Measurements from ENCODE around the gene IL22. TPM values are rescaled to one million over a fixed set of nuclear protein-coding genes. Genes with fewer than 3 reads are reported as not detected.
"Not testable (repeated sequence)": the region's sequence is repeated elsewhere in the genome, so short reads cannot be mapped to it uniquely, and the experiment has no call there.

IL22 gene
- total RNA-seq, 1 experiment from 2014 or later: not detected

DNA sequence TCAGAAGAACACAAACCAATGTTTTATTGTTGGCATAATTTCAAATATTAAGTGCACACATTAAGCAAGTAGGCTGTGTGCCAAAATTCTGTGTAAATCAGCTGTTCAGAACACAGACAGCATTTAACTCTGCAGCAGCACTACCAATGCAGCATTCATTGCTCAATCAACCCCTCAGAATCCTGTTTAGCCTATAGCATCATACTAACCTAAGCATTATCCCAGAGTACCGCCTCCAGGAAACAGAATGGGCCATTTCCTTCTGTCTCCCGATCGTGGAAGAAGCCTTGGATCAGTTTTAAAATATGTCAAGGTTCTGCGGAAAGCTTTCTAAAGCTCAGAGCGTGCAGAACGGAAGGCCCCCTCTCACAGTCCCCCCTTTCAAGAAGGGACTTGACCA lies 31.1 kb downstream of the IL22 start:
- ATAC-seq (peak; percentile 19; the same call in 1 of the 2 replicates), DNase-seq (peak; percentile 50)
- no TSS peak for BruUV-seq (replicated peaks)
- Histone ChIP-seq H3K9me2 (replicated peaks; ENCODE audit: low read length) (no peaks in the 10 kb centered on the region), H3K9ac (ENCODE audit: low read length) (no peak overlapping the region), H3K36me3 (ENCODE audit: low read depth, low read length) (no peaks in the 10 kb centered on the region), H2AFZ (ENCODE audit: low read length) (peak overlapping the region; percentile 73), H3K27ac (ENCODE audit: low read length) (no peak overlapping the region), H3K4me1 (ENCODE audit: insufficient read depth, low read length) (peaks cover 25% of the 10 kb centered on the region), H4K20me1 (ENCODE audit: low read length) (no peaks in the 10 kb centered on the region), H3K9me3 (ENCODE audit: low read length) (no peaks in the 10 kb centered on the region), H3K79me2 (ENCODE audit: low read length) (no peaks in the 10 kb centered on the region), H3K4me2 (ENCODE audit: low read length) (peak overlapping the region; percentile 76), H3K4me3 (ENCODE audit: low read length) (peak overlapping the region; percentile 57), H3F3A (ENCODE audit: low read length, unreplicated experiment) (no peaks in the 10 kb centered on the region), H3K27me3 (ENCODE audit: low read length) (peaks cover 18% of the 10 kb centered on the region)
- POLR2A ChIA-PET (ENCODE audit: unreplicated experiment): interaction anchor here (0.6 kb wide), 1 partner anchor 121 kb away, joined by 3 read pairs; no protein-coding TSS in a partner anchor
- CTCF ChIA-PET: interaction anchor here (0.6 to 1.3 kb wide), 3 partner anchors 182 to 1043 kb away, joined by 3 to 8 read pairs (median 4); no protein-coding TSS in a partner anchor
- TF ChIP-seq, protein P1, sequence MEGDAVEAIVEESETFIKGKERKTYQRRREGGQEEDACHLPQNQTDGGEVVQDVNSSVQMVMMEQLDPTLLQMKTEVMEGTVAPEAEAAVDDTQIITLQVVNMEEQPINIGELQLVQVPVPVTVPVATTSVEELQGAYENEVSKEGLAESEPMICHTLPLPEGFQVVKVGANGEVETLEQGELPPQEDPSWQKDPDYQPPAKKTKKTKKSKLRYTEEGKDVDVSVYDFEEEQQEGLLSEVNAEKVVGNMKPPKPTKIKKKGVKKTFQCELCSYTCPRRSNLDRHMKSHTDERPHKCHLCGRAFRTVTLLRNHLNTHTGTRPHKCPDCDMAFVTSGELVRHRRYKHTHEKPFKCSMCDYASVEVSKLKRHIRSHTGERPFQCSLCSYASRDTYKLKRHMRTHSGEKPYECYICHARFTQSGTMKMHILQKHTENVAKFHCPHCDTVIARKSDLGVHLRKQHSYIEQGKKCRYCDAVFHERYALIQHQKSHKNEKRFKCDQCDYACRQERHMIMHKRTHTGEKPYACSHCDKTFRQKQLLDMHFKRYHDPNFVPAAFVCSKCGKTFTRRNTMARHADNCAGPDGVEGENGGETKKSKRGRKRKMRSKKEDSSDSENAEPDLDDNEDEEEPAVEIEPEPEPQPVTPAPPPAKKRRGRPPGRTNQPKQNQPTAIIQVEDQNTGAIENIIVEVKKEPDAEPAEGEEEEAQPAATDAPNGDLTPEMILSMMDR (conservative IDR thresholded peaks at IDR 0.05; ENCODE audit: low read depth, low read length): no peak
- TF ChIP-seq EZH2 (IDR thresholded peaks at IDR 0.05; ENCODE audit: low read length, unreplicated experiment) (no peak), EZH2phosphoT487 (IDR thresholded peaks at IDR 0.05; ENCODE audit: borderline replicate concordance, low read length) (no peak)
- intact Hi-C loops (cut with micrococcal nuclease): loop anchor here (10.0 kb wide), 1 partner anchor 452 kb away; no protein-coding TSS in a partner anchor

DNA sequence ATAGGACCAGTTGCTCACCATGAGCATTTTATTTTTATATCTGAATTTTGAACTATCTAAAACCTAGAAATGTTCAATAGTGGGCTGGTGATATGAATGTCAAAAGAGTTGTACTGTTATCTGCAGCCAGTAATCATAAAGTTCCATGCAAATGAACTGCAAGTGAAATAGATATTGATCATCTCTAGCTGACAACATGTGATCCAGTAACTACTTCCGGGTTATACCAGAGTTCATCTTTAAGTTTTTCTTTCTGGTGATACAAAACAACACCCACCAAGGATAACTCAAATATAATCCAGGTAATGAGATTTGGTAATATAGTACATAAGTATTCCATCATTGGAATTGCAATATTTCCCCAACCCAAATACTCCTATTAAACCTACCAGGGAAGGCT lies 31.9 kb downstream of the IL22 start:
- H3K36me3 ChIP-seq (ENCODE audit: low read depth, low read length): no peaks in the 10 kb centered on the region
- H3K27ac ChIP-seq (ENCODE audit: low read length): no peak overlapping the region
- CTCF ChIA-PET: no interaction called here
- H3K9me2 ChIP-seq (replicated peaks; ENCODE audit: low read length): no peaks in the 10 kb centered on the region
- H3K4me1 ChIP-seq (ENCODE audit: insufficient read depth, low read length): peaks cover 25% of the 10 kb centered on the region
- H3K27me3 ChIP-seq (ENCODE audit: low read length): peaks cover 27% of the 10 kb centered on the region
- no peaks in the 10 kb centered on the region for H3K9me3 ChIP-seq (ENCODE audit: low read length)
- H3K79me2 ChIP-seq (ENCODE audit: low read length): no peaks in the 10 kb centered on the region
- no peak for DNase-seq
- POLR2A ChIA-PET (ENCODE audit: unreplicated experiment): no interaction called here
- TF ChIP-seq, protein P1 (conservative IDR thresholded peaks at IDR 0.05; ENCODE audit: low read depth, low read length): no peak
- TF ChIP-seq EZH2phosphoT487 (IDR thresholded peaks at IDR 0.05; ENCODE audit: borderline replicate concordance, low read length) (no peak), EZH2 (IDR thresholded peaks at IDR 0.05; ENCODE audit: low read length, unreplicated experiment) (no peak)
- H2AFZ ChIP-seq (ENCODE audit: low read length): no peak overlapping the region
- ATAC-seq: no peak
- no peaks in the 10 kb centered on the region for H3F3A ChIP-seq (ENCODE audit: low read length, unreplicated experiment)
- H4K20me1 ChIP-seq (ENCODE audit: low read length): no peaks in the 10 kb centered on the region
- H3K4me3 ChIP-seq (ENCODE audit: low read length): no peak overlapping the region
- no TSS peak for BruUV-seq (replicated peaks)
- intact Hi-C loops (cut with micrococcal nuclease): loop anchor here (10.0 kb wide), 1 partner anchor 453 kb away; no protein-coding TSS in a partner anchor
- H3K4me2 ChIP-seq (ENCODE audit: low read length): no peak overlapping the region
- H3K9ac ChIP-seq (ENCODE audit: low read length): no peak overlapping the region

DNA sequence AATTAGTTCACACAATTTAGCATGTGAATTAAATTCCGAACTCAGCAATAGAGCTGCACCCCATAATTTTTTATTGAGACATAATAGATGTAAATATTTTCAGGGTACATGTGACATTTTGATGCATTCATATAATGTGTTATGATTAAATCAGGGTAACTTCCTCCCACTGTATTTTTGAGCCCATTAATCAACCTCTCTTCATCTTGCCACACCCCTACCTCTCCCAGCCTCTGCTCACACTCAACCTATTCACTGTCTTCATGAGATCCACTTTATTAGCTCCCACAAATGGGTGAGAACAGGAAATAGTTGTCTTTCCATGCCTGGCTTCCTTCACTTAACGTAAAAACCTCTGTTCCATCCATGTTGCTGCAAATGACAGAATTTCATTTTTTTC lies 42.5 kb downstream of the IL22 start:
- Histone ChIP-seq H3K4me3 (ENCODE audit: low read length) (no peak overlapping the region), H3K4me2 (ENCODE audit: low read length) (no peak overlapping the region), H2AFZ (ENCODE audit: low read length) (no peak overlapping the region), H3K9me3 (ENCODE audit: low read length) (no peaks in the 10 kb centered on the region), H3K9me2 (replicated peaks; ENCODE audit: low read length) (no peaks in the 10 kb centered on the region), H3K79me2 (ENCODE audit: low read length) (no peaks in the 10 kb centered on the region), H3K4me1 (ENCODE audit: insufficient read depth, low read length) (no peaks in the 10 kb centered on the region), H4K20me1 (ENCODE audit: low read length) (no peaks in the 10 kb centered on the region), H3F3A (ENCODE audit: low read length, unreplicated experiment) (no peaks in the 10 kb centered on the region), H3K9ac (ENCODE audit: low read length) (no peak overlapping the region), H3K27ac (ENCODE audit: low read length) (no peak overlapping the region), H3K27me3 (ENCODE audit: low read length) (peaks cover 77% of the 10 kb centered on the region), H3K36me3 (ENCODE audit: low read depth, low read length) (no peaks in the 10 kb centered on the region)
- no peak for ATAC-seq
- CTCF ChIA-PET: no interaction called here
- POLR2A ChIA-PET (ENCODE audit: unreplicated experiment): interaction anchor here (0.5 kb wide), 1 partner anchor 103 kb away, joined by 10 read pairs; no protein-coding TSS in a partner anchor
- no TSS peak for BruUV-seq (replicated peaks)
- TF ChIP-seq EZH2 (IDR thresholded peaks at IDR 0.05; ENCODE audit: low read length, unreplicated experiment) (no peak), EZH2phosphoT487 (IDR thresholded peaks at IDR 0.05; ENCODE audit: borderline replicate concordance, low read length) (no peak)
- TF ChIP-seq, protein P1 (conservative IDR thresholded peaks at IDR 0.05; ENCODE audit: low read depth, low read length): no peak
- no peak for DNase-seq
- intact Hi-C loops (cut with micrococcal nuclease): no loop called here

DNA sequence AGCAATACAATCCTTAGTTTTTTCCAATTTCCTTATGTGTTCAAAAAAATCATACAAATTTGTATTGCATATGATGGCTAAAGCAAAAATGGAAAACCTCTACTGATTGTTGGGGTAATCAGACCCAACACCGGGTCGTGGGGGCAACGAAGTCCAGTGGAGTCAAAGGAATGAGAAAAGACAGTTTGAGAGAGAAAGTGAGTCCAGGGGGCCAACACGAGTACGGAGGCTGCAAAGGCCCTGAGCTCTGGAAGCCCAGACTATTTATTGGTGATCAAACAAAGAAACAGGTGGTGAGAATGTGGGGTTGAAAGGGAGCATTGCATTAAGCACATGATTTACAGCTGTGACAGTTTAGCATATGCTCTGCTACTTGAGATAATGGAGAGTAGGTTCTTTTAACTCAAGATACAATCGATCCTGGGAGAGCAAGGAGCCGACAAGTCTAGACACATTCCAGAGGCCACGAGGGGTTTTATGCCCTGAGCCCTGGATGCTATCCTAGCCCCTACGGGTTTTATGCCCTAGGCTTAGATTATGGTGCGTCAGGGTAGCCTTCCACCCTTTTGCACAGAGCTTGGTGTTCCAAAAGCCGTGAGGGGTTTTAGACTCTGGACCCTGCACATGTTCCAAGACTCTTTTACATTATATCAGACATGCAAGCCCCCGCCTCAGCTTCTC lies 44.2 kb downstream of the IL22 start:
- POLR2A ChIA-PET (ENCODE audit: unreplicated experiment); intact Hi-C loops (cut with micrococcal nuclease); BruUV-seq (replicated peaks); H3K9me3 ChIP-seq (ENCODE audit: low read length); H3K27ac ChIP-seq (ENCODE audit: low read length); H2AFZ ChIP-seq (ENCODE audit: low read length); H3K9me2 ChIP-seq (replicated peaks; ENCODE audit: low read length); CTCF ChIA-PET; H3K36me3 ChIP-seq (ENCODE audit: low read depth, low read length); ATAC-seq; H3K4me1 ChIP-seq (ENCODE audit: insufficient read depth, low read length); H3F3A ChIP-seq (ENCODE audit: low read length, unreplicated experiment); DNase-seq; H3K79me2 ChIP-seq (ENCODE audit: low read length); H3K4me2 ChIP-seq (ENCODE audit: low read length); H4K20me1 ChIP-seq (ENCODE audit: low read length); H3K4me3 ChIP-seq (ENCODE audit: low read length); H3K9ac ChIP-seq (ENCODE audit: low read length): not testable (repeated sequence)
- peaks cover 82% of the 10 kb centered on the region for H3K27me3 ChIP-seq (ENCODE audit: low read length)
